ENCODE measurements around the gene TUBGCP3.
A peak's percentile ranks its signal among the peaks of the same experiment; 100 is the strongest.

TUBGCP3 gene

DNA sequence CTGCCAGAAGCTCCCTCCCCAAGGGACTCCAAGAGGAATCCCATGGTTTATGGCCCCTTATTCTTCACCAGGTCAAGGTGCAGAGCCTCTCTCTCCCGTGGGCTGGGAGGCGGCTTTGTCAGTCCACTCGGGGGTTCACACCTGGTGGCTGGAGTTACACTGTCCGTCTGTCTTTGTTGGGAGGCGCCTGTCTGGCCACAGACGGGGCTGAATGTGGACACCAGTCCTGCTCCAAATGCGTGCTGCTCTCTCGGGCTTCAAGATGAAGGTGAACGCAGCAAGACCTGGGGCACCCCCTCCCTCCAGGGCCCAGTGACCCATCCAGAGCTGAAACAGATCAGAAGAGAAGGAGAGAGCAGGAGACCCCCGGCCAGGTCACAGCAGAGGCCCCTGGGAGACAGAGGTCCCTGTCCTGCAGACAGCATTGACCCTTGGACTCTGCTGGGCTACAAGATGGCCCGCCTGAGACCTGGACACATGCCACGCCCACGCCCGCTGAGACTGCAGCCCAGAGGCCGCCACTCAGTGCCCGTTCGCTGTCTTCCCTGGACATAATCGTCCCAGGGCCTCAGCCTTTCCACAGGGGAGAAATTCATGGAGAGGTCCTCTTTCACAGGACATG lies 29.9 kb upstream of the TUBGCP3 start:
- no peak for DNase-seq (ENCODE audit: low spot score)

GRCh38 chr13:112616586-112617362 lies 28.8 kb upstream of the TUBGCP3 start:
- DNase-seq (ENCODE audit: low spot score), result peak; percentile 19

DNA sequence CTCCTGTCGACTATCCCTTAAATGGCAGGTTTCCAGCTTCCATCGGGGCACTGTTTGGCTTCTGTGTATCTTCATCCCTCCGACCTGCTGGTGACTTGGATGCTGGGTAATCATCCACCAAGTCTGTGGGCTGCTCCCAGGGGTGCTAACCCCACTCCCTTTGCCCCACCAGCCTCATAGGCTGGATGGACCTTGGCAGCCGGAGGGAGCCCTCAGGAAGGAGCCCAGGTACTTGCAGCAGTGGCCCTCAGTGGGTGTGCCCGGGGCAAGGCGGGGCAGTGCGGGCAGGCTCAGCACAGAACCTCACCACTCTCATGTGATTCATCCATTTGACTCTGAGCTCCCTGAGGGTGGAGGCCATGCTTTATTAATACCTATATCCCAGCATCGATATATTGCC lies 27.4 kb upstream of the TUBGCP3 start:
- no peak for DNase-seq (ENCODE audit: low spot score)

DNA sequence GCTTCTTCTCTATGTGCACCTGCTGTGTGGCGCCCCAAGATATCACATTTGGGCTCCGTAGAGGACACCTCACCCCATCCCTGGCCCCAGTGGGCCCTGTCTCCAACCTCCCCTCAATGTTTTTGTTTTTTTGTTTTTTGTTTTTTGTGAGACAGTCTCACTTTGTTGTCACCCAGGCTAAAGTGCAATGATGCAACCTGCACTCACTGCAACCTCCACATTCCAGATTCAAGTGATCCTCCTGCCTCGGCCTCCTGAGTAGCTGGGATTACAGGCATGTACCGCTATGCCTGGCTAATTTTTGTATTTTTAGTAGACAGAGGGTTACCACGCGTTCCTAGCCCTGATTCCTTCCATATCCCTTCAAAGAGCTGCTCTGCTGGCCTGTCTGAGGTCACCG lies 26.9 kb upstream of the TUBGCP3 start:
- DNase-seq (ENCODE audit: low spot score), result no peak

- no peak for DNase-seq (ENCODE audit: low spot score)
Measured at GRCh38 chr13:112608212-112608611, 20.3 kb upstream of the TUBGCP3 start.

DNA sequence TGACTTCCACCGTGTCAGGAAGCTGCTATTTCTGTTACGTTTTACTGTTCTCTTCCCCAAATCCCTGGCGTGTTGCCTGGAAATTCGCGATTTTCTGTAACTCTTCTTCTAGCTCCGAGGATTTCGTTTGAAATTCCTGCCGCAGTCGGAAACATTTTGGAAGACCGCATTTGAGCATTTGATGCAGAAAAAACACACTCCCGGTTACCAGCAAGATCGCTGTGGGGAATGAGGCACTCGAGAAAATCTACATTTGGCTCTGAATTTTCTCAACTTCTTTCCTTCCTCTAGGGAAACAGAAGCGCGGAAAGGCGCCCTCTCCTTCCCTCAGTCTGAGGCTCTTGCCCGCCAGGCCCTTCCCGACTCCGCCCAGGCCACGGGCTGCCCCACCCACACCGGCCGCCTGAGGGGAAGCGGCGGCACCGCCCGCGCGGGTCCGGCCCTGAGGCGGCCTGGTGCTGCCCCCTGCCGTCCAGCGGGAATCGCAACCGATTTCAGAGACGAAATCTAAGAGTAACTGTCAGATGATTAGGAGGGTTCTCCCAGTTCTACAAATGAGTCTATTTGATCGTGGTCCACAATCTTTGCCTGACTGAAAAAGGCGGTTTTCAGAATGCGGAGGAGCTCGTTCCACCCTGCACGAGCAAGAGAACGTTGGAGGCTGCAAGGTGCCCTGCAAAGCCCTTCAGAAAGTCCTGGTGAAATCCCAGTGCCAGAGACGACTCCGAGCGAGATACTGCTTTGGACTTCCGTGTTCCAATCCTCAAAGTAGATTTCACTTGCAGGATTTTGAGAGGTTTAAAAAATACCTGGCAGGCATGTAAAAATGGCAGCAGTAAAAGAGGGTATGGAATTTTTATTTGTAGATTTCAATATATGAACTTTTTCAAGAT lies 18.4 kb upstream of the TUBGCP3 start:
- DNase-seq (ENCODE audit: low spot score), result peak; percentile 93

DNA sequence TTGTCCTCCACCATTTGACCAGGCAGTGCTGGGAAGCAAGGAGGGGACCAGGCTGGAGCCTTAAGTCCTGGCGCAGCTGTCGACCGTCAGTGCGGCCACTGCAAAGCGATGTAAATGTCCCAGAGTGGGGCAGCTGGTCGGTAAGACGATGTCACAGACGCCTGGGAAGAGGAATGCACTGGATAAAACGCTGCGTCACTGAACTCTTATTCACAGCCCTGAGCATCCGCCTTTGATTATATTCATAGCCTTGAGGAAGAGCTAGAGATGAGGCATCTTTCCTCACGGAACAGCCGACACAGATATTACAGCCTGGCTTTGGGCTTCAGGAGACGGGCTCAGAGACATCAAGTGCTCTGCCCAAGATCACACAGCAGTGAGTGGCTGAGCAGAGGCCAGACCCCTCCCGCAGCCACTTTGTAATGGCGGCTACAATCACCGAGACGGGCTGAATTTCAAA lies 17.6 kb upstream of the TUBGCP3 start:
- DNase-seq (ENCODE audit: low spot score), result no peak

DNA sequence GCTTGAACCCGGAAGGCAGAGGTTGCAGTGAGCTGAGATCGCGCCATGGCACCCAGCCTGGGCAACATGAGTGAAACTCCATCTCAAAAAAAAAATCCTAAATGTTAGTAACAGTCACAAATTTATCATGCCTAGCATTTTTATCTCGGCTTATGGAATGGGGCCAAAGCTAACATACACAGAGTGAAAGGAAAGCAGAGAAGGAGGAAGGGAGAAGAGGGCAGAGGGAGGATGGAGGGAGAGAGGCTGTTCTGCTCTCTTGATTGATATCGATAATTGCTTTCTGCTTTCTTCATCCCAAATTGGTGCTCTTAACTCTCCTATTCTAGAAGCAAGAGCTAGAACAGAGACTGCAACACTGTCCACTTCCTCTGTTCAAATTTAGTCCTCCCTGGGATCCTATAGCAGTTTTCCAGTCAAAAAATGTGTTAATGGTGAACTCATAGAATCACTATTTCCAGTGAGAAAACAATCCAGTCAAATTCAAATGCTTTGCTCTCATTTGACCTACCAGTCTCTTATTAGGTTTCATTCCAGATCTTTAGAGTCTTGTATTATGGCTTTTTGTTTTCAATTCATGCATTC lies 15.8 kb upstream of the TUBGCP3 start:
- DNase-seq (ENCODE audit: low spot score), result no peak

GRCh38 chr13:112602189-112602588 lies 14.2 kb upstream of the TUBGCP3 start:
- DNase-seq (ENCODE audit: low spot score), result no peak

DNA sequence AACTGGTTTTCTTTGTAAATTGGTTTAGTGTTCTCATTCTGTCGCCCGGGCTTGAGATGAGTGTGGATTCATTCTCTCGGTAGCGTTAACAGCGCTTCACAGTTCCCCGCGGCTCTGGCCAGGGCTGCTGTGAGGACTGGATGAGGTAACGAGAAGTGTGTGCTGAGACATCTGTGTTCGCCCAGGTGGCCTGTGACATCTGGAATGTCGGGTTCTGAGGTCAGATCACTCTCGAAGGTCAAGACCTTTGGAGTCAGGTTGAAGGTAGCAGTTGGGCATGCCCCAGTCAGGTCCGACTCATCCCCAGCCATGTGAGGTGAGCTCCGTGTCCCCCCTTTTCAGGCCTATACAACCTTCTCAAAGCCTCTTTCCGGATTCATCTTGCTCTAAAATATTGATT lies 13.4 kb upstream of the TUBGCP3 start:
- DNase-seq (ENCODE audit: low spot score), result no peak

DNA sequence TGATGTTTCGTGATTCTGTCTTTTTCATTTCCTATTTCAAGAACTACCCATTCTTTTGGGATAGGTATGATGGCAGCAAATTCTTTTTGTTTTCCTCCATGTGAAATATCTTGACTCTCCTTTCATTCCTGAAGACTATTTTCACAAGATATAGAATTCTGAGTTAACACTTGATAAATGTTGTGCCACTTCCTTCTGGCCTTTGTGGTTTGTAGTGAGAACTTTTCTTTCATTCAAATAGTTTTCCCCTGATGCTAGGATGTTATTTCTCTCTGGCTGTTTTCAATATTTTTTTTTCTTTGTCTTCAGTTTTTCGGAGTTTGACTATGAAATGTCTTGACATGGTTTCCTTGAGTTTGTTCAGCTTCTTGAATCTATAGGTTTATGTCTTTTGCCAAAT lies 8.3 kb upstream of the TUBGCP3 start:
- no peak for DNase-seq (ENCODE audit: low spot score)

DNA sequence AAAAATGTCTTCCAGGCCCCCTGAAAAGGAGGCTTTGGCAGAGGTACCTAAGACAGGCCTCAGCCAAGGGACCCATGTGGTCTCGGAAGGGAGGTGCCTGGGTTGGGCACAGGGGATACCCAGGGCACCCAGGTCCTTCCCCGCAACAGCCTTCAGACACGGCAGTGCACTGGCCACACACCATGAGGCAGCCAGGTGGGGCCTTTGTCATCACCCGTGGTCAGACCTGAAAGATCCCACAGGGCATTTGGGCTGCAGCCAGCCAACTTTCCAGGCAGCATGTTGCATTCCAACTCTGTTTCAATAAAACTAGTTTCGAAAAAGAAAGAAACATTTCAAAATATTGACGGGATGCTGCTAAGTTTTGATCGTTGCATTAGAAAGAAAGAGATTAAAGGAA lies 4.7 kb upstream of the TUBGCP3 start:
- no peak for DNase-seq (ENCODE audit: low spot score)

DNA sequence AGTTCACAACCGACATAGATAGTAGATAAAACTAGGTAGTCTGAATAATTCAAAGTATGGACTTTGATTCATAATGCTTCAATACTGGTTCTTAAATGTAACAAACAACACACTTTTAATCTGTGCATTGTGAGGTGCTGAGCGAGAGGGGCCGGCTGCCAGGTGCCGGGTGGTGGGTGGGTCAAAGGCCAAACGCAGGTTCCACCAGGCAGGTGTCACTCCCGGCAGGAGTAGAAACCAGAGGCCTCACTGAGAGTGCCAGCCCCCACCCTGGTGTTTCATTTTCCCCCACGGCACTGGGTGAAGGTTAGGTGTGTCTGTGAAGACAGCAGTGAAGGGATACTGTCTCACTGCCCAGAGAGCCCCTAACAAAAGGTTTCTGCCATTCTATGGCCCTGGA lies 4.2 kb upstream of the TUBGCP3 start:
- no peak for DNase-seq (ENCODE audit: low spot score)

GRCh38 chr13:112588490-112589297 lies 741 bp upstream of the TUBGCP3 start:
- DNase-seq (ENCODE audit: low spot score), result no peak

DNA sequence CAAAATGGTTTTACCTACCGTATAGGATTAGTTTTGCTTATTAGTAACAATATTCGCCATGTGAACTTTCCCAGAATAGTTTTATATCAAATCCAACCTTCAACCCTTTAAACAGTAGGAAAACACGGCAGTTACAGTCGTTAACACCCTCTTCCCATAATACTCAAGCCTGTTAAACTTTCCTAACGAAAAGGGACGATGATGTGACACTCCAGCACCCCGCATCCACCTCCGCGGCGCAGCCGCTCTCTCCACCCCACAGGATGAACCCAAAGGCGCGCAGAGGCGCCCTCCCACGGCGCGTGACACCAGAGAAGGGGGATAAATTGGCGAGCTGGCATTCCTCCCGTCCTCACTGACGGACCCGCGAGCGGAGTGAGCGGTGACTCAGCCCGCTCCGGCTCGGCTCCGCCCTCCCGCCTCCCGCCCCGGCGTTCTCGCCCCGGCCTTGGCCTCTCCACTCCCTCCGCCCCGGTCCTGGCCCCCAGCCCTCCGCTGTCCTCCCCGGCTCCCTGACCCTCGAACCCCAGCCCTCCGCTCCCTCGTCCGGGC lies 665 bp downstream of the TUBGCP3 start:
- peak; percentile 79 for DNase-seq (ENCODE audit: low spot score)

DNA sequence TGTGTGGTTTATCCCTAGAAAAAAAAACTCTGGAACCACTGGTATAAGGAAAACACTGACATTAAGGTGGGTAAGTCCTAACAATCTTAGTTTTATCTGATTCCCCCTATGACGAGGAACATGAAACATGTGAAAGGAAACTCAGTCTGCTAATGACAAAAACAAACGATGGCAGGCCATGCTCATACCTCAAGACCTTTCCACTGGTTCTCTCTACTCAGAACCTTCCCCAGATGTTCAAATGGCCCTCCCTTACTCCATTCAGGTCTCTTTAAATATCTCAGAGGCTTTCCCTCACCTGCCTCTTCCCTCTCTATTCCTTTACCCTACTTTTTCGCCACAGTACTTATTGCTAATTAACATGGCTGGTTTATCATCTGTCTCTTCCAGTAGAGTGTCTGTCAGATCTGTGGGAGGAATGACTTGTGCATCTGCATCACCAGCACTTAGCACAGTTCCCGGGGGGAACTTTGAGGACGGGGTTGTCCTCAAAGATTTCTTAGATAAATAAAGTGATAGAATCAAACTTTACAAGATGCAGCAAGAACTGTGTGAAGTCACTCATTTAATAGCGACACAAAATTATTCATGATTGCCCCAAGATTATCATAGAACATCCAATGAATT lies 1.5 kb downstream of the TUBGCP3 start:
- no peak for DNase-seq (ENCODE audit: low spot score)

GRCh38 chr13:112583592-112584277 lies 4.2 kb downstream of the TUBGCP3 start:
- DNase-seq (ENCODE audit: low spot score), result peak; percentile 70

DNA sequence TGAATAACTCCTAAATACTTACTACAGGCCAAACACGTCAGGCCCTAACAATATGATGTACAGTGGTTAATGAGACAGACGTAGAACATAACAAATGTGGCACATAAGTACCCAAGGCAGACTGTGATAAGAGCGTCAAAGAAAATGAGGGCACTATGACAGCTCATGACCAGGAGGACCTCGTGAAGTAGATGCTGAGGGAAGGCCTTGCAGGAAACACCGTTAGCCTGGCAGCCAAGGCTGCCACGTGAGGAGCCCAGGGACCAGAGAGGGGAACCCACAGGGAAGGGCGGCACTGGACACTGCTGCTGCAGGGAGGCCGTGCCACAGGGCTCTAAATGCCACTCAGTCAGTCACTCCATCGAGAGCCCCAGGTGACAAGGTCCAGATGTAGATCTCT lies 5.7 kb downstream of the TUBGCP3 start:
- DNase-seq (ENCODE audit: low spot score), result no peak

GRCh38 chr13:112580912-112581311 lies 7.0 kb downstream of the TUBGCP3 start:
- DNase-seq (ENCODE audit: low spot score), result no peak

GRCh38 chr13:112580211-112580610 lies 7.7 kb downstream of the TUBGCP3 start:
- DNase-seq (ENCODE audit: low spot score), result no peak
